Measurements from ENCODE around the gene TAF11L5. TPM values are rescaled to one million over a fixed set of nuclear protein-coding genes. Genes with fewer than 3 reads are reported as not detected.
A peak's percentile ranks its signal among the peaks of the same experiment; 100 is the strongest.
"Not testable (repeated sequence)": the region's sequence is repeated elsewhere in the genome, so short reads cannot be mapped to it uniquely, and the experiment has no call there.

TAF11L5 gene
- polyA plus RNA-seq, 1 donor: not detected

DNA sequence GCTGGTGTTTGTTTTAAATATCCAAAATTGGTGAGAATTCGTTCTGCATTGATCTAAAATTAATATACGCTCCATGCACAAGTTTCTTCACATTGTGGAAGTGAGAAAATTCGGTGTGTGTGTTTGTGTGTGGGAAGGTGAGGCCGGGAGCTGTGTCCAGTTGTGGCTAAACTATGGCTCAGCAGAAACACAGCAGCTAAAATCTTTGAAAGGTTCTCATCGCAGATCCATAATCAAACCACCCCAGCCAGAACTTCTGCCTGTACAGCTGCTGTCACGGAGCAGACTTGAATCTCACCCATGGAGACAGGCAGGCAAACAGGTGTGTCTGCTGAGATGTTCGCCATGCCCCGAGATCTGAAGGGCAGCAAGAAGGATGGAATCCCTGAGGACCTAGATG is 27.1 kb upstream of the TAF11L5 start, which contains the start of gene TAF11L2:
TSS of gene TAF11L2 (plus strand) at position 301 of the 400 bp plus-strand sequence.
- H3K9me3 ChIP-seq (ENCODE audit: control insufficient read depth, low read depth, low read length); H3K36me3 ChIP-seq (ENCODE audit: control insufficient read depth, insufficient read depth, low read length); H3K27ac ChIP-seq (ENCODE audit: low read length); H3K4me3 ChIP-seq (ENCODE audit: low read length); H3K27me3 ChIP-seq (ENCODE audit: control insufficient read depth, insufficient read depth, low read length); DNase-seq; H3K4me1 ChIP-seq (ENCODE audit: control insufficient read depth, insufficient read depth, low read length): not testable (repeated sequence)
- WGBS (ENCODE audit: insufficient coverage, low lambda C conversion rate): no CpG with 5 or more reads among the region's 8 CpGs

DNA sequence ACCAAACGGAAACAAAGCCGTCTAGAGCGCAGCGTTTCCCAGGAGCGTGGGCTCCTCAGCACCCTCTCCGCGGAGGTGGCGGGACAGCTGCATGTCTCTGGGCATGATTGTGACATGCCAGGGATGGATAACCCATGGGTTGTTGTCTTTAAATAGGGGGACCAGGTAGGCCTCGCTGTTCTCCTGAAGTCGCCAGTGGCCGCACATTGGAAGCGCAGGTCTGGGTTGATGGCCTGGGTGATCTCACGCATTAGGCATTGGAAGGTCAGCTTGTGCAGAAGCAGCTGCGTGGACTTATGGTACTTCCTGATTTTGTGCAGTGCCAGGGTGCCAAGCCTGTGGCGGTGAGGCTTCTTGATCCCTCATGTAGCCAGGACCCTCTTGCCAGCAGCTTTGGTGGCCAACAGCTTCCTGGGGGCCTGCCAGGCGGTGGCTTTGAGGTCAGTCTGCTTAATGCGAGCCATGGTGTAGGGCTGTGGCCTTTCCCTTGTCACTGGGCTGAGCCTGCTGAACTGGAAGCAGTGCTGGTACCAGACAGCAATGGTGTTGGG is 13.2 kb upstream of the TAF11L5 start:
- no CpG with 5 or more reads among the region's 17 CpGs for WGBS (ENCODE audit: insufficient coverage, low lambda C conversion rate)
- H3K27ac ChIP-seq (ENCODE audit: low read length): no peak overlapping the region
- H3K9me3 ChIP-seq (ENCODE audit: control insufficient read depth, low read depth, low read length): no peaks in the 10 kb centered on the region
- DNase-seq: no peak
- no peak overlapping the region for H3K4me3 ChIP-seq (ENCODE audit: low read length)
- no peaks in the 10 kb centered on the region for H3K36me3 ChIP-seq (ENCODE audit: control insufficient read depth, insufficient read depth, low read length)
- H3K4me1 ChIP-seq (ENCODE audit: control insufficient read depth, insufficient read depth, low read length): no peaks in the 10 kb centered on the region
- H3K27me3 ChIP-seq (ENCODE audit: control insufficient read depth, insufficient read depth, low read length): no peaks in the 10 kb centered on the region

DNA sequence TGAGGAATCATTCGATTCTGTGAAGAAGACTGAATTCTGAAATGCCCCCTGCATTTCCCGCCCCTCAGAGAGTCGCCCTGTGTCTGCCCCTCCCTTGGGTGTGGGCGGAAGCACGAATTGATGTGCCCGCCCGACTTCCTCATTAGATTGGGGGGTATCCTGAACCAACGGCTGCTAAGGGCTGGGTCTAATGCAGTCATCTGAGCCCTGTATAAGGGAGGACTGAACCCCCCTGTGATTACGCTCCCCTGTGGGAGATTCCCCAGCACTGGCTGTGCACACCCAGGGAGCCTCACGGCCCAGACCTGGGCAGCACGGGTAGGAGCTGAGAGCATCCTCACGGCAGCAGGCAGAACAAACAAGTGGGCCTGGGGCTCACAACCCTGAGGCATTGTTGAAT is 7.5 kb upstream of the TAF11L5 start:
- not testable (repeated sequence) for H3K27ac ChIP-seq (ENCODE audit: low read length); H3K36me3 ChIP-seq (ENCODE audit: control insufficient read depth, insufficient read depth, low read length); H3K9me3 ChIP-seq (ENCODE audit: control insufficient read depth, low read depth, low read length); DNase-seq; H3K27me3 ChIP-seq (ENCODE audit: control insufficient read depth, insufficient read depth, low read length); H3K4me1 ChIP-seq (ENCODE audit: control insufficient read depth, insufficient read depth, low read length); H3K4me3 ChIP-seq (ENCODE audit: low read length)
- 60% methylated on average over 1 of the region's 12 CpGs for WGBS (ENCODE audit: insufficient coverage, low lambda C conversion rate)

DNA sequence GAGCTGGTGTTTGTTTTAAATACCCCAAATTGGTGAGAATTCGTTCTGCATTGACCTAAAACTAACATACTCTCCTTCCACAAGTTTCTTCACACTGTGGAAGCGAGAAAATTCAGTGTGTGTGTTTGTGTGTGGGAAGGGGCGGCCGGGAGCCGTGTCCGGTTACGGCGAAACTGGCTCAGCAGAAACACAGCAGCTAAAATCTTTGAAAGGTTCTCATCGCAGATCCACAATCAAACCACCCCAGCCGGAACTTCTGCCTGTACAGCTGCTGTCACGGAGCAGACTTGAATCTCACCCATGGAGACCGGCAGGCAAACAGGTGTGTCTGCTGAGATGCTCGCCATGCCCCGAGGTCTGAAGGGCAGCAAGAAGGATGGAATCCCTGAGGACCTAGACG is 7.0 kb upstream of the TAF11L5 start, which contains the start of gene TAF11L3:
TSS of gene TAF11L3 (plus strand) at position 301 of the 400 bp plus-strand sequence.
- not testable (repeated sequence) for H3K27ac ChIP-seq (ENCODE audit: low read length); H3K27me3 ChIP-seq (ENCODE audit: control insufficient read depth, insufficient read depth, low read length); H3K4me3 ChIP-seq (ENCODE audit: low read length); DNase-seq; H3K9me3 ChIP-seq (ENCODE audit: control insufficient read depth, low read depth, low read length); H3K36me3 ChIP-seq (ENCODE audit: control insufficient read depth, insufficient read depth, low read length); H3K4me1 ChIP-seq (ENCODE audit: control insufficient read depth, insufficient read depth, low read length)
- no CpG with 5 or more reads among the region's 15 CpGs for WGBS (ENCODE audit: insufficient coverage, low lambda C conversion rate)

DNA sequence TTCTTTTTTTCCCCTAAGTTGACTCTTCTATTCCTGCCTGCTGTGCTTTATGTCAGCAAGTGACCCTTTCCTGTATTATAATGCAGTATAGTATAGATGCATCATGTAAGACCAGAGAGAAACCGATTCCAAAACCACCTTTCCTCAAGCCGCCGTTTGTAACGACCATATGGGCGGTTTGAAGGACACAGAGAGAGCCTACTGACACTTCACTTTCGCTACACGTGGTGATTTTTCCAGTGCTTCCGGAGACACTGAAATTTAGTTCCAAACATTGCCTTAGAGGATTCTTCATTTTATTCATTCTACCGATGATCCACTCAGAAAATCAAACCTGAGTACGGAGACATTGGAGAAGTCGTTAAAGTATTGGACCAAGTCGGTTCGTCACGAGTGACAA is 5.5 kb upstream of the TAF11L5 start:
- not testable (repeated sequence) for DNase-seq; H3K4me3 ChIP-seq (ENCODE audit: low read length)

DNA sequence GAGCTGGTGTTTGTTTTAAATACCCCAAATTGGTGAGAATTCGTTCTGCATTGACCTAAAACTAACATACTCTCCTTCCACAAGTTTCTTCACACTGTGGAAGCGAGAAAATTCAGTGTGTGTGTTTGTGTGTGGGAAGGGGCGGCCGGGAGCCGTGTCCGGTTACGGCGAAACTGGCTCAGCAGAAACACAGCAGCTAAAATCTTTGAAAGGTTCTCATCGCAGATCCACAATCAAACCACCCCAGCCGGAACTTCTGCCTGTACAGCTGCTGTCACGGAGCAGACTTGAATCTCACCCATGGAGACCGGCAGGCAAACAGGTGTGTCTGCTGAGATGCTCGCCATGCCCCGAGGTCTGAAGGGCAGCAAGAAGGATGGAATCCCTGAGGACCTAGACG is 3.5 kb upstream of the TAF11L5 start, which contains the start of gene TAF11L4:
TSS of gene TAF11L4 (plus strand) at position 301 of the 400 bp plus-strand sequence.
- not testable (repeated sequence) for H3K36me3 ChIP-seq (ENCODE audit: control insufficient read depth, insufficient read depth, low read length); H3K27ac ChIP-seq (ENCODE audit: low read length); H3K4me1 ChIP-seq (ENCODE audit: control insufficient read depth, insufficient read depth, low read length); H3K27me3 ChIP-seq (ENCODE audit: control insufficient read depth, insufficient read depth, low read length); H3K9me3 ChIP-seq (ENCODE audit: control insufficient read depth, low read depth, low read length); H3K4me3 ChIP-seq (ENCODE audit: low read length); DNase-seq
- WGBS (ENCODE audit: insufficient coverage, low lambda C conversion rate): no CpG with 5 or more reads among the region's 15 CpGs

More for the DNA sequence above, 5.5 kb upstream of the TAF11L5 start:
- not testable (repeated sequence) for H3K4me1 ChIP-seq (ENCODE audit: control insufficient read depth, insufficient read depth, low read length); H3K27ac ChIP-seq (ENCODE audit: low read length); H3K36me3 ChIP-seq (ENCODE audit: control insufficient read depth, insufficient read depth, low read length); H3K27me3 ChIP-seq (ENCODE audit: control insufficient read depth, insufficient read depth, low read length); H3K9me3 ChIP-seq (ENCODE audit: control insufficient read depth, low read depth, low read length)
- 100% methylated on average over 6 of the region's 14 CpGs for WGBS (ENCODE audit: insufficient coverage, low lambda C conversion rate)

DNA sequence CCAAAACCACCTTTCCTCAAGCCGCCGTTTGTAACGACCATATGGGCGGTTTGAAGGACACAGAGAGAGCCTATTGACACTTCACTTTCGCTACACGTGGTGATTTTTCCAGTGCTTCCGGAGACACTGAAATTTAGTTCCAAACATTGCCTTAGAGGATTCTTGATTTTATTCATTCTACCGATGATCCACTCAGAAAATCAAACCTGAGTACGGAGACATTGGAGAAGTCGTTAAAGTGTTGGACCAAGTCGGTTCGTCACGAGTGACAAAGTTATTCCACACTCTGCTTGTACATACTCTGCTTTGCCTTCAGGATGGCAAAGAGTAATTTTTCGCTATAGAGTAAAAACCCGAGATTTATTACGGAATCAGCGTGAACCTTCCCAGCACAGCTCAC is 1.5 kb downstream of the TAF11L5 start:
- not testable (repeated sequence) for H3K36me3 ChIP-seq (ENCODE audit: control insufficient read depth, insufficient read depth, low read length); H3K4me3 ChIP-seq (ENCODE audit: low read length); H3K27ac ChIP-seq (ENCODE audit: low read length); H3K9me3 ChIP-seq (ENCODE audit: control insufficient read depth, low read depth, low read length); H3K4me1 ChIP-seq (ENCODE audit: control insufficient read depth, insufficient read depth, low read length); H3K27me3 ChIP-seq (ENCODE audit: control insufficient read depth, insufficient read depth, low read length)
- DNase-seq: peak in 1 of 2 donors; percentile 24
- 89% methylated on average over 6 of the region's 17 CpGs for WGBS (ENCODE audit: insufficient coverage, low lambda C conversion rate)

DNA sequence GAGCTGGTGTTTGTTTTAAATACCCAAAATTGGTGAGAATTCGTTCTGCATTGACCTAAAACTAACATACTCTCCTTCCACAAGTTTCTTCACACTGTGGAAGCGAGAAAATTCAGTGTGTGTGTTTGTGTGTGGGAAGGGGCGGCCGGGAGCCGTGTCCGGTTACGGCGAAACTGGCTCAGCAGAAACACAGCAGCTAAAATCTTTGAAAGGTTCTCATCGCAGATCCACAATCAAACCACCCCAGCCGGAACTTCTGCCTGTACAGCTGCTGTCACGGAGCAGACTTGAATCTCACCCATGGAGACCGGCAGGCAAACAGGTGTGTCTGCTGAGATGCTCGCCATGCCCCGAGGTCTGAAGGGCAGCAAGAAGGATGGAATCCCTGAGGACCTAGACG is 3.3 kb downstream of the TAF11L5 start, which contains the start of gene TAF11L6:
TSS of gene TAF11L6 (plus strand) at position 301 of the 400 bp plus-strand sequence.
- H3K27me3 ChIP-seq (ENCODE audit: control insufficient read depth, insufficient read depth, low read length); H3K9me3 ChIP-seq (ENCODE audit: control insufficient read depth, low read depth, low read length); H3K36me3 ChIP-seq (ENCODE audit: control insufficient read depth, insufficient read depth, low read length); H3K4me3 ChIP-seq (ENCODE audit: low read length); H3K27ac ChIP-seq (ENCODE audit: low read length); H3K4me1 ChIP-seq (ENCODE audit: control insufficient read depth, insufficient read depth, low read length); DNase-seq: not testable (repeated sequence)
- no CpG with 5 or more reads among the region's 15 CpGs for WGBS (ENCODE audit: insufficient coverage, low lambda C conversion rate)

Other genes with a start within 250 kb of the TAF11L5 start
- gene TAF11L2, start 27.0 kb upstream of the TAF11L5 start, polyA plus RNA-seq: not detected
- not detected for gene TAF11L3, start 6.9 kb upstream of the TAF11L5 start, polyA plus RNA-seq
- not detected for gene TAF11L4, start 3.4 kb upstream of the TAF11L5 start, polyA plus RNA-seq
- gene TAF11L6, start 3.4 kb downstream of the TAF11L5 start, polyA plus RNA-seq: not detected
- not detected for gene TAF11L7, start 60.5 kb downstream of the TAF11L5 start, polyA plus RNA-seq
- gene TAF11L8, start 65.7 kb downstream of the TAF11L5 start, polyA plus RNA-seq: not detected
- not detected for gene TAF11L9, start 69.2 kb downstream of the TAF11L5 start, polyA plus RNA-seq
- not detected for gene TAF11L10, start 72.6 kb downstream of the TAF11L5 start, polyA plus RNA-seq
- not detected for gene TAF11L11, start 78.9 kb downstream of the TAF11L5 start, polyA plus RNA-seq
- gene TAF11L12, start 85.2 kb downstream of the TAF11L5 start, polyA plus RNA-seq: not detected
- gene TAF11L13, start 106.9 kb downstream of the TAF11L5 start, polyA plus RNA-seq: not detected
- gene TAF11L14, start 109.2 kb downstream of the TAF11L5 start, polyA plus RNA-seq: not detected

Measured in large intestine (tissue), 3 donors.